CD4-positive, alpha-beta memory T cell (primary cell): ENCODE measurements around the gene AHNAK. TPM values are rescaled to one million over a fixed set of nuclear protein-coding genes. Genes with fewer than 3 reads are reported as not detected.

Experiments
- CTCF ChIA-PET: fragments of 350-600 bp; sonication (Branson Sonifier 250); formaldehyde crosslinking; loops from one replicate; lab custom pipeline; 2021; ENCODE audit warnings: inconsistent platforms; ENCODE audit not compliant: partially characterized antibody; lab: Charles Lee
- POLR2A ChIA-PET: fragments of 350-600 bp; sonication (Branson Sonifier 250); formaldehyde crosslinking; loops from one replicate; lab custom pipeline; 2021; ENCODE audit not compliant: partially characterized antibody; lab: Charles Lee
- DNase-seq, 5 donors: peaks; one replicate each; pipeline versions ENCODE4 v3.0.0 to v3.0.0-alpha.2; 2020 to 2022; ENCODE audit warnings: mixed read lengths in 1 of 5
- H3K27ac ChIP-seq: one replicate; pipeline ENCODE4 v1.7.0; 2013; ENCODE audit warnings: low read depth, low read length
- H3K27me3 ChIP-seq: 2 replicates; pipeline ENCODE4 v1.7.0; 2013; ENCODE audit warnings: mild to moderate bottlenecking, low read length, moderate library complexity; ENCODE audit not compliant: insufficient read depth
- H3K36me3 ChIP-seq: 2 replicates; pipeline ENCODE4 v1.7.0; 2013; ENCODE audit warnings: mild to moderate bottlenecking, low read length, moderate library complexity; ENCODE audit not compliant: insufficient read depth
- H3K4me1 ChIP-seq: 2 replicates; pipeline ENCODE4 v1.7.0; 2013; ENCODE audit warnings: mild to moderate bottlenecking, low read length, moderate library complexity; ENCODE audit not compliant: insufficient read depth
- H3K4me3 ChIP-seq, 2 donors: one replicate each; pipeline ENCODE4 v1.7.0; 2013; ENCODE audit warnings: low read length in 2 of 2, mild to moderate bottlenecking in 1 of 2
- H3K9me3 ChIP-seq, 2 donors: one replicate each; pipeline ENCODE4 v1.7.0; 2013; ENCODE audit warnings: low read length in 2 of 2, control low read depth in 1 of 2; ENCODE audit not compliant: control insufficient read depth in 1 of 2
- H3K27ac Mint-ChIP-seq, 7 donors: one replicate each; pipeline ENCODE4 v1.8.0; 2020 to 2021; ENCODE audit warnings: mixed read lengths in 7 of 7, mild to moderate bottlenecking in 6 of 7, inconsistent platforms in 3 of 7, moderate library complexity in 3 of 7
- H3K27me3 Mint-ChIP-seq, 2 donors: one replicate each; pipeline ENCODE4 v1.8.0; 2020 to 2021; ENCODE audit warnings: mixed read lengths in 2 of 2
- H3K36me3 Mint-ChIP-seq, 2 donors: one replicate each; pipeline ENCODE4 v1.8.0; 2020 to 2021; ENCODE audit warnings: mixed read lengths in 2 of 2, inconsistent platforms in 1 of 2, mild to moderate bottlenecking in 1 of 2
- H3K4me1 Mint-ChIP-seq, 4 donors: one replicate each; pipeline ENCODE4 v1.8.0; 2020 to 2021; ENCODE audit warnings: mixed read lengths in 4 of 4, mild to moderate bottlenecking in 1 of 4
- H3K4me3 Mint-ChIP-seq, 8 donors: one replicate each; pipeline ENCODE4 v1.8.0; 2020 to 2021; ENCODE audit warnings: mixed read lengths in 8 of 8, mild to moderate bottlenecking in 7 of 8, moderate library complexity in 6 of 8, inconsistent platforms in 3 of 8
- H3K9me3 Mint-ChIP-seq, 8 donors: one replicate each; pipeline ENCODE4 v1.8.0; 2020 to 2021; ENCODE audit warnings: mixed read lengths in 8 of 8, mild to moderate bottlenecking in 5 of 8, inconsistent platforms in 3 of 8, moderate library complexity in 1 of 8
- intact Hi-C: fragments of 100-400 bp; cut with micrococcal nuclease; formaldehyde crosslinking; loops from one replicate; pipeline ENCODE4 v1.15.1; 2023
- polyA plus RNA-seq, 2 donors: library from polyadenylated mRNA; unstranded; fragments of 300-500 nt; fragmentation: Illumina TruSeq; gene quantifications; one replicate each; pipeline ENCODE4 v1.2.3, GENCODE V29; 2021
- total RNA-seq, 2 experiments: library from RNA; stranded (reverse); gene quantifications; one replicate each; pipeline ENCODE4 v1.2.3, GENCODE V29; 2021

Gene AHNAK
- total and polyA plus RNA-seq, 4 experiments from 2014 or later = 23.5 to 573 (median 372) TPM

- POLR2A ChIA-PET = no interaction called here
Measured at GRCh38 chr11:62493801-62494200, 52.8 kb downstream of the AHNAK start.

GRCh38 chr11:62492586-62492985 is 54.0 kb downstream of the AHNAK start:
- H3K4me3 ChIP-seq = no peak overlapping the region
- no peaks in the 10 kb centered on the region for H3K9me3 Mint-ChIP-seq
- no peaks in the 10 kb centered on the region for H3K9me3 ChIP-seq
- H3K27ac Mint-ChIP-seq = peak overlapping the region in 1 of 7 donors; percentile 55
- ChIA-PET POLR2A (no interaction called here), CTCF (interaction anchor here (1.5 kb wide), 1 partner anchor 50 kb away, joined by 3 read pairs; no protein-coding TSS in a partner anchor)
- H3K4me1 Mint-ChIP-seq = peaks cover 0 to 3% (median 0%) of the 10 kb centered on the region in 4 donors
- no peak overlapping the region for H3K27ac ChIP-seq
- H3K4me1 ChIP-seq = no peaks in the 10 kb centered on the region
- H3K27me3 Mint-ChIP-seq = no peaks in the 10 kb centered on the region
- DNase-seq = no peak
- no peaks in the 10 kb centered on the region for H3K27me3 ChIP-seq
- peaks cover 0 to 7% of the 10 kb centered on the region in 2 donors for H3K36me3 Mint-ChIP-seq
- intact Hi-C loops = no loop called here
- H3K36me3 ChIP-seq = no peaks in the 10 kb centered on the region
- H3K4me3 Mint-ChIP-seq = no peak overlapping the region

More at GRCh38 chr11:62493801-62494200, 52.8 kb downstream of the AHNAK start:
- CTCF ChIA-PET = interaction anchor here (2.3 kb wide), 1 partner anchor 66 kb away, joined by 5 read pairs; no protein-coding TSS in a partner anchor
- Histone ChIP-seq H3K4me1 (no peaks in the 10 kb centered on the region), H3K9me3 (no peaks in the 10 kb centered on the region), H3K4me3 (no peak overlapping the region), H3K36me3 (no peaks in the 10 kb centered on the region), H3K27ac (no peak overlapping the region), H3K27me3 (no peaks in the 10 kb centered on the region)
- H3K27me3 Mint-ChIP-seq = no peaks in the 10 kb centered on the region
- H3K36me3 Mint-ChIP-seq = peaks cover 0 to 7% of the 10 kb centered on the region in 2 donors
- H3K27ac Mint-ChIP-seq = no peak overlapping the region
- no peak overlapping the region for H3K4me3 Mint-ChIP-seq
- intact Hi-C loops = no loop called here
- no peak for DNase-seq
- no peaks in the 10 kb centered on the region for H3K9me3 Mint-ChIP-seq
- H3K4me1 Mint-ChIP-seq = no peaks in the 10 kb centered on the region

GRCh38 chr11:62491571-62492329 is 54.9 kb downstream of the AHNAK start:
- Histone ChIP-seq H3K4me3 (no peak overlapping the region), H3K27me3 (no peaks in the 10 kb centered on the region), H3K4me1 (no peaks in the 10 kb centered on the region), H3K27ac (no peak overlapping the region), H3K9me3 (no peaks in the 10 kb centered on the region), H3K36me3 (no peaks in the 10 kb centered on the region)
- no peak for DNase-seq
- CTCF ChIA-PET = interaction anchor here (1.5 kb wide), 1 partner anchor 51 kb away, joined by 3 read pairs; no protein-coding TSS in a partner anchor
- intact Hi-C loops = no loop called here
- no peak overlapping the region for H3K27ac Mint-ChIP-seq
- POLR2A ChIA-PET = no interaction called here
- no peak overlapping the region for H3K4me3 Mint-ChIP-seq
- H3K9me3 Mint-ChIP-seq = no peaks in the 10 kb centered on the region
- H3K4me1 Mint-ChIP-seq = peaks cover 0 to 4% (median 0%) of the 10 kb centered on the region in 4 donors
- H3K36me3 Mint-ChIP-seq = peaks cover under 1 to 7% of the 10 kb centered on the region in 2 donors
- no peaks in the 10 kb centered on the region for H3K27me3 Mint-ChIP-seq

GRCh38 chr11:62489204-62489603 is 57.4 kb downstream of the AHNAK start:
- peak overlapping the region in 1 of 7 donors; percentile 13 for H3K27ac Mint-ChIP-seq
- CTCF ChIA-PET = interaction anchor here (1.2 kb wide), 1 partner anchor 64 kb away, joined by 4 read pairs; no protein-coding TSS in a partner anchor
- intact Hi-C loops = no loop called here

GRCh38 chr11:62487738-62488551 is 58.7 kb downstream of the AHNAK start:
- POLR2A ChIA-PET = no interaction called here
- peaks cover 0 to 2% (median 0%) of the 10 kb centered on the region in 8 donors for H3K9me3 Mint-ChIP-seq
- CTCF ChIA-PET = interaction anchor here (0.9 to 1.7 kb wide), 4 partner anchors 18 to 147 kb away, joined by 3 to 5 read pairs (median 4); no protein-coding TSS in a partner anchor
- no peaks in the 10 kb centered on the region for H3K36me3 ChIP-seq
- H3K27ac Mint-ChIP-seq = peak overlapping the region in 1 of 7 donors; percentile 29
- H3K4me1 ChIP-seq = no peaks in the 10 kb centered on the region
- H3K27me3 ChIP-seq = no peaks in the 10 kb centered on the region
- DNase-seq = no peak
- no peaks in the 10 kb centered on the region for H3K9me3 ChIP-seq
- no peak overlapping the region for H3K27ac ChIP-seq
- intact Hi-C loops = no loop called here
- H3K4me3 ChIP-seq = no peak overlapping the region
- peaks cover 0 to 4% (median 0%) of the 10 kb centered on the region in 4 donors for H3K4me1 Mint-ChIP-seq
- no peak overlapping the region for H3K4me3 Mint-ChIP-seq
- peaks cover 0 to 2% of the 10 kb centered on the region in 2 donors for H3K27me3 Mint-ChIP-seq
- H3K36me3 Mint-ChIP-seq = peaks cover 2 to 7% of the 10 kb centered on the region in 2 donors

More at GRCh38 chr11:62489204-62489603, 57.4 kb downstream of the AHNAK start:
- Mint-ChIP-seq H3K4me1 (peaks cover 0 to 4% (median 0%) of the 10 kb centered on the region in 4 donors), H3K4me3 (no peak overlapping the region), H3K27me3 (peaks cover 0 to 2% of the 10 kb centered on the region in 2 donors), H3K9me3 (peaks cover 0 to 2% (median 0%) of the 10 kb centered on the region in 8 donors), H3K36me3 (peaks cover 2 to 7% of the 10 kb centered on the region in 2 donors)
- H3K27me3 ChIP-seq = no peaks in the 10 kb centered on the region
- H3K4me3 ChIP-seq = no peak overlapping the region
- H3K9me3 ChIP-seq = no peaks in the 10 kb centered on the region
- H3K36me3 ChIP-seq = no peaks in the 10 kb centered on the region
- POLR2A ChIA-PET = no interaction called here
- no peak overlapping the region for H3K27ac ChIP-seq
- no peaks in the 10 kb centered on the region for H3K4me1 ChIP-seq
- no peak for DNase-seq

GRCh38 chr11:62487136-62487535 is 59.5 kb downstream of the AHNAK start:
- peaks cover 0 to 2% of the 10 kb centered on the region in 2 donors for H3K27me3 Mint-ChIP-seq
- no peaks in the 10 kb centered on the region for H3K27me3 ChIP-seq
- H3K36me3 ChIP-seq = no peaks in the 10 kb centered on the region
- no peak overlapping the region for H3K27ac ChIP-seq
- no peak for DNase-seq
- intact Hi-C loops = no loop called here
- H3K4me1 ChIP-seq = no peaks in the 10 kb centered on the region
- H3K9me3 ChIP-seq = no peaks in the 10 kb centered on the region
- peaks cover 0 to 2% (median 0%) of the 10 kb centered on the region in 8 donors for H3K9me3 Mint-ChIP-seq
- H3K27ac Mint-ChIP-seq = peak overlapping the region in 1 of 7 donors; percentile 4
- CTCF ChIA-PET = interaction anchor here (0.6 to 1.7 kb wide), 5 partner anchors 19 to 147 kb away, joined by 3 to 5 read pairs (median 4); no protein-coding TSS in a partner anchor
- H3K36me3 Mint-ChIP-seq = peaks cover 2 to 7% of the 10 kb centered on the region in 2 donors
- no peak overlapping the region for H3K4me3 Mint-ChIP-seq
- POLR2A ChIA-PET = no interaction called here
- H3K4me1 Mint-ChIP-seq = peaks cover 0 to 4% (median 0%) of the 10 kb centered on the region in 4 donors
- H3K4me3 ChIP-seq = no peak overlapping the region
